GM12892 (cell line): ENCODE data around the gene ZC3H7B.

Source experiments
- DNase-seq: peaks from one replicate; pipeline ENCODE4 v3.0.0; 2011; ENCODE audit not compliant: insufficient read length
- FAIRE-seq: peaks from 2 replicates; lab custom pipeline; 2011; peaks lifted over from hg19 to GRCh38; lab: Jason Lieb, UNC
- POLR2A ChIP-seq: IDR thresholded peaks from 2 replicates; pipeline ENCODE4 v1.6.1; 2011; ENCODE audit warnings: low read depth, low read length, control low read depth
- POLR2AphosphoS5 ChIP-seq: IDR thresholded peaks from 2 replicates; pipeline ENCODE4 v1.6.1; 2011; ENCODE audit warnings: low read depth, low read length, control low read depth
- TAF1 ChIP-seq: IDR thresholded peaks from 2 replicates; pipeline ENCODE4 v1.6.1; 2011; ENCODE audit warnings: low read depth, mild to moderate bottlenecking, control low read depth, low read length, borderline replicate concordance

The ZC3H7B gene

GRCh38 chr22:41364233-41364632 lies 62.9 kb downstream of the ZC3H7B start:
- no peak for TF ChIP-seq POLR2AphosphoS5
- FAIRE-seq = no peak

GRCh38 chr22:41364955-41365354 lies 63.6 kb downstream of the ZC3H7B start:
- no peak for FAIRE-seq
- no peak for DNase-seq
- TF ChIP-seq TAF1 (no peak), POLR2A (no peak), POLR2AphosphoS5 (no peak)

More at GRCh38 chr22:41364233-41364632, 62.9 kb downstream of the ZC3H7B start:
- no peak for DNase-seq

GRCh38 chr22:41365425-41365824 lies 64.1 kb downstream of the ZC3H7B start:
- no peak for TF ChIP-seq POLR2AphosphoS5
- no peak for TF ChIP-seq TAF1
- no peak for TF ChIP-seq POLR2A
- no peak for FAIRE-seq
- no peak for DNase-seq

GRCh38 chr22:41366323-41367029 lies 65.2 kb downstream of the ZC3H7B start:
- no peak for DNase-seq
- no peak for TF ChIP-seq POLR2A
- TF ChIP-seq TAF1 = no peak
- TF ChIP-seq POLR2AphosphoS5 = no peak
- FAIRE-seq = no peak

DNA sequence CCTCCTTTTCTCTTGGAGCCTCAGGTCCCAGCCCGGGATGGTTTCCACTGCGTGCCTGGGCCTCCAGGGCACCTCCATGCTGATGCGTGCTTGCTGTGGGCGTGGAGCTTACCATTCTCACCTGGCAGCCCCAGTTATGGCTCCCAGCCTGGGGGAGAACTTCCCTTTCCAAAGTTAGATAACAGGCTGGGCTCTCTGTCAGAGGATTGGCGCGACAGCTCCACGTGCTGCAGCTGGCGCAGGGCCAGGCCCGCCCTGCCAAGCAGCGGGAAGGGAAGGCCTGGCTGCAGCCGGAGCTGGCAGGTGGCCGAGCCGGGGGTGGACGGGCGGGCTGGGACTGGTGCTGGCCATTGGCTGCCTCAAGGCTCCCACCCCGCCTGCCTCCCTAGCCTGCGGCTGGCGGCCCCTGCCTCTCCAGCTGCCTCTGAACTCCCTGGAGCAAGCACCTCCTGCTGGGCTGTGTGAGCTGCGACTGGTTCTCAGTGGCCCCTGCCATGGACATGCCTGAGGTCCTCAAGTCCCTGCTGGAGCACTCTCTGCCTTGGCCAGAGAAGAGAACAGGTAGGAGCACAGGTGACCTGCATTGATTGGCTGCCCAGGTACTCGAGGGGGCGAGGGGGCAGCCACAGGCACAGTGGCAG lies 65.8 kb downstream of the ZC3H7B start:
- TF ChIP-seq POLR2AphosphoS5 = no peak
- no peak for TF ChIP-seq TAF1
- no peak for TF ChIP-seq POLR2A
- DNase-seq (no peak), FAIRE-seq (no peak)

DNA sequence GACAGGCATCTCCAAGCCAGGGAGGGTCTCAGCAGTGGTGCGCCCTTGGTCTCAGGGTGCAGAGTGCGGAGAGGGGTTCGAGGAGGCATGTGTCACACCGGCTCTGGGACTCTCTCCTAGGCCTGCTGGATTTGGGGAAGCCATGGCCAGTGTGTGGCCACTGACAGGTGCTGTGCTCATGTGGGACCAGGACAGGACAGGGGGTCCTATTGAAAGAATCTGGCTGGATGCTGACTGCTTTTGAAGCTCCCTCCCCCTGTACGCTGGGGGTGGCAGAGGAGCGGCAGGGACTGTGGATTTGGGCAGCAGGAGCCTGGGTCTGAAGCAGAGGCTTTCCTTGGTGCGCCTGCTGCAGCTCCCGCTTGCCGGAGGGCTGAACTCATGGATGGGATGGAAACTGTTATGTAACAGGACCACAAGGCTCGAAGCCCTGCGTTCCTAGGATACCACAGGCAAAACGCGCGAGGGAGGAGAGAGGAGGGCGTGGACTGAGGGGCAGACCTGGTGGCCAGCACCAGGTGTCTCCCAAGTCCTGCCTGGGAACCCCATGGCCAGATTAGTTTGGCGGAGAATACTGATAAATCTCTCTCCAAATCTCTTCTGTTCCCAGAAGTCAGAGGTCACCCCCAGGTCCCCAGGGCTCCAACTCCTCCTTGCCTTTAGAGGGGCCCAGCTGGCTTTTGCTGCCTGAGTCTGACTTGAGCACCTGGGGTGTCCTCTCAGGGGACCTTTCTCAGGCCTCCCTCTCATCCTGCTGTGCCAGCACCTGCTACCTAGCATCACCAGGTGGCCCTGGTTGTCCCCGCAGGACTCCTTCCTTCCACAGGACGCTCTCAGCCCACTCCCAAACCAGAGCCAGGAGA lies 66.6 kb downstream of the ZC3H7B start:
- TF ChIP-seq POLR2AphosphoS5 (no peak), TAF1 (no peak), POLR2A (no peak)
- DNase-seq (no peak), FAIRE-seq (no peak)

- FAIRE-seq (no peak), DNase-seq (no peak)
- no peak for TF ChIP-seq POLR2AphosphoS5
Observed at GRCh38 chr22:41368543-41369423, 67.5 kb downstream of the ZC3H7B start.

GRCh38 chr22:41369424-41369745 lies 68.1 kb downstream of the ZC3H7B start:
- no peak for FAIRE-seq
- TF ChIP-seq TAF1 = no peak
- TF ChIP-seq POLR2A = no peak
- no peak for TF ChIP-seq POLR2AphosphoS5
- DNase-seq = no peak

DNA sequence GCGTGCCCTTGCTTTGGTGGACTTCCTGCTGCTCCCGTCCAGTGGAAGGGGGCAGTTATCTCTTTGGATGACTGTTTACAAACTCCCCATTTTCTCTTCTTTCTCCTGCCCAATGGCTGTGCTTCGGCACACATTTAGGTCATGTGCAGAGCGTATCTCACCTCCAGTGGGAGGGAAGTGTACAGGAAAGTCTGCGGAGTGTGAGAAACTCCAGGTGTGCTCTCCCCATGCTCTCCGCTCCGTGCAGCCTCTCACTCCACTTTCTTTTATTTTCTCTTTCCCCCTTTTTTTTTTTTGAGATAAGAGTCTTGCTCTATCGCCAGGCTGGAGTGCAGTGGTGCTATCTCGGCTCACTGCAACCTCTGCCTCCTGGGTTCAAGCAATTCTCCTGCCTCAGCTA lies 68.5 kb downstream of the ZC3H7B start:
- TF ChIP-seq TAF1 (no peak), POLR2A (no peak), POLR2AphosphoS5 (no peak)
- DNase-seq (no peak), FAIRE-seq (no peak)

DNA sequence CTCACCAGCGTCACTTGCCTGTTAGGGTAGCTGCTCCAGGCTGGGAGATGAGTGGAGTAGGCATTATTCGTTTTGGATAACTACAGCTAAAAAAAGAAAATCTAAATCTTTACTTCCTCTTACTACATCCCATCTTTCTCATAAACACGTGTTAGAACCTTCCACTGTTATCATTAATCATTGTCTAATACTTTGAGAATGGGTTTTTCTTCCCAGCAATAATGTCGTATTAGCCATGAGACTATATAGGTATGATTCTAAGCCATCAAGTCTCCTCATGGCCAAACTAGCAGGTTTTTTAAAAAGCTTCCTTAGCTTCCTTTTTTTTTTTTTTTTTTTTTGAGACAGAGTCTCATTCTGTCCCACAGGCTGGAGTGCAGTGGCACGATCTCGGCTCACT lies 76.5 kb downstream of the ZC3H7B start:
- TF ChIP-seq POLR2A = no peak
- TF ChIP-seq POLR2AphosphoS5 = no peak
- no peak for TF ChIP-seq TAF1
- FAIRE-seq (no peak), DNase-seq (no peak)

GRCh38 chr22:41380993-41381328 lies 79.6 kb downstream of the ZC3H7B start:
- TF ChIP-seq TAF1 (no peak), POLR2A (peak; percentile 56), POLR2AphosphoS5 (0 out of 2 replicates have a peak, but pooled peaks have one; percentile 21)
- DNase-seq (no peak), FAIRE-seq (no peak)
